ENCODE data around the gene ANKRD13D.
A peak's percentile ranks its signal among the peaks of the same experiment; 100 is the strongest.

ANKRD13D gene

GRCh38 chr11:67262731-67263675 lies 26.1 kb upstream of the ANKRD13D start:
- peak; percentile 38 for DNase-seq

DNA sequence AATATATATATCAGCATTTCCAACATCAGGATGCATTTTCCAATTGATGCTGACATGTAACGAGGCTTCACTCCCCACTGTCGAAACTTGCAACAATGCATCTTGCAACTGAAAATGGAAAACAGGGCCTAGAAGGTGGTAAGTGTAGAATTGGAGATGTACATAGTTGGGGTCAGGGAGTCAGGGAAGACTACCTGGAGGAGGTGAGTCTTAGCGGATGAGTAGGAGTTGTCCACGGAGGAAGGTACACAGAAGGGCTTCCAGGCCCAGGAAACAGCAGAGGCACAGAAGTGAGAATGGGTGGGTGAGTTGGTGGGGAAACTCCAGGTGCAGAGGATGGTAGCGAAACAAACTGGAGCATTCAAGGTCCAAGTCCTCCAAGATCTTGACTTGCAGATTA lies 24.8 kb upstream of the ANKRD13D start:
- no peak for DNase-seq

- no peak for DNase-seq
Measured at GRCh38 chr11:67264877-67265632, 24.0 kb upstream of the ANKRD13D start.

DNA sequence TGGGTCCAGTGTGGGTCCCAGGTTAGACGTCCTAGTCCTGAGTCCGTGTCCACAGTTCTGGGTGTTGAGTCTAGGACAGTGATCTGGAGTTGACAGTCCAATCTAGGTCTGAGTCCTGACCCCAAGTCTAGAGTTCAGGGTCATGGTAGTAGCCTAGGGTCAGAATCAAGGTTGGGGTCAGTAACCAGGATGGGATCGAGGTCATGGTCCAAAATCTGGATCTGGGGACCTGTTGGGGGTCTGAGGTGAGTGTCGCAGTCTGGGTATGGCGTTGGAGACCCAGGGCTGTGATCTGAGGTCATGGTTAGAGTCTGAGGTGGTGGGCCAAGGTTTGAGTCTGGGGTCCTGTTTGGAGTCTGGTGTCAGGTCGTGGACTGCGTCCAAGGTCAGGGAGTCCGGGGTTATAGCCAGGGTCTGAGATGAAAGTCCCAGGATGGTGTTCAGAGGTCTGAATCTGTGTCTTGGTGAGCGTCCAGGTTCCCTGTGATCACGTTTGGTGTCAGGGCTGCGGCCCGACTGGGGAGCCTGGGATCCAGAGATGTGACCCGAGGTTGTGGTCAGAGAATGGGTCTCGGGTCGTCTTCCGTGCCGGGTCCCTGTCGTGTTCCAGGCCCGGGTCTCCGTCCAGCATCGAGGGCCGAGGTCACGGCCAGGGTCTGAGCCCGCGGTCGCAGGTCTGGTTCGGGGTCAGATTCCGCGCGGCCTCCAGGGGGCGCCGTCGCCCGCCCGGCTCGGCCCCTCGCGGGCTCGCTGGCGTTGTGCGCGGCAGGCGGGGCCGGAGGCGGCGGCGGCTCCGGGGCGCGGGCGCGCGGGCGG lies 23.3 kb upstream of the ANKRD13D start:
- DNase-seq = peak; percentile 53

GRCh38 chr11:67266449-67267187 lies 22.5 kb upstream of the ANKRD13D start, which contains the start of gene GRK2:
TSS of gene GRK2 (plus strand) at chr11:67266473. CDS start at chr11:67266700, 227 bp downstream.
- DNase-seq = peak; percentile 41

GRCh38 chr11:67267188-67268080 lies 21.7 kb upstream of the ANKRD13D start:
- DNase-seq = no peak

DNA sequence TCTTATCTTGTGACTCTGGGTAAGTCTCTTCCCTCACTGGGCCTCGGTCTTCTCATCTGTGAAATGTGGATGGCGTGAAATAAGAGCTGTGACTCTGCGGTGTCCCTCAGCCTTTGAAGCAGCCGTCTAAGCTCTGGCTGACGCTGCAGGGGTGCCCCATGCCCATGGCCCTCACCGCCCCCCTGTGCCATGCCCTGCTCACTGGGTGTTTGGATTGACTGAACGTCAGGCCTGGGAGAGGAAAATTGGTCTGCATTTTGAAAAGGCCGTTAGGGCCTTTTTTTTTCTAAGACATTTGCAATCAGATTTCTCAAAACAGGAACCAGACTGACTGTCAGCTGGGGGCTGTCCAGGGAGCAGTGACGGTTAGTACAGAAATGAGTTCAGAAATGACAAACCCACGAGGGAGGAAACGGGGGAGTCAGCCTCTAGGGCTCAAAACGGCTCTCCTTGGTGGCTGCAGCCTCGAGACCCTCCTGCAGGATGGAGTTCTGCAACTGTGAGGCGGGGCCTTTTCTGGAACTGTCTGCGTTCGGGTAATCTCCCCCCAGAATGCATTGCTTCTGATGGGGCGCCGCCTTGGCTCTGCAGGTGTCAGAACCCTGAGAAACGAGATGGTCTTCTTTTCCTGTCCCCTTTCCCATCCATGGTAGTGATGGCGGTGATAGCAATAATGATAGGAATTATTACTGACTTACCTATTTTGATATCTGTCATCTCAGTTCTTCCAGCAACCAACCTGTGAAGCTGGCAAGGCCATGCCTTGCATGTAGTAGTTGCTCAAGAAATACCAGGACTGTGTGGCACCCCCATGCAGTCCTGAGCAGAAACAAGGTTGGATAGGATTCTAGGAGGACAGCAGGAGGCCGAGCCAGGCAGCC lies 20.8 kb upstream of the ANKRD13D start:
- no peak for DNase-seq

DNA sequence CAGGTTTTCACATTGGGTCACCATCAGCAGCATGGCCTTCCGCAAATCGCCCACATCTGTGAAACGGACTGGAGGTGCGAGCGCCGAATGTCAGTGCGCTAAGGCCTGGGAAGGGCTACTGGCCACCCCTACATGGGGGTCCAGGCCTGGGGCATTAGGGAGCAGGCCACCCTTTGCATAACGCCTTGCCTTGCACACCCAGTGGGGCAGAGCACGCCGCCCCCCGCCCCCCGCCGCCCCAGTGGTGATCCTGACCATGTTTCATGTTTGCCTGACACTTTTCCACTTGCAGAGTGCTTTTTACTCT lies 20.2 kb upstream of the ANKRD13D start:
- DNase-seq = no peak

GRCh38 chr11:67269401-67270255 lies 19.5 kb upstream of the ANKRD13D start:
- peak; percentile 34 for DNase-seq

GRCh38 chr11:67270256-67271204 lies 18.6 kb upstream of the ANKRD13D start:
- DNase-seq = no peak

DNA sequence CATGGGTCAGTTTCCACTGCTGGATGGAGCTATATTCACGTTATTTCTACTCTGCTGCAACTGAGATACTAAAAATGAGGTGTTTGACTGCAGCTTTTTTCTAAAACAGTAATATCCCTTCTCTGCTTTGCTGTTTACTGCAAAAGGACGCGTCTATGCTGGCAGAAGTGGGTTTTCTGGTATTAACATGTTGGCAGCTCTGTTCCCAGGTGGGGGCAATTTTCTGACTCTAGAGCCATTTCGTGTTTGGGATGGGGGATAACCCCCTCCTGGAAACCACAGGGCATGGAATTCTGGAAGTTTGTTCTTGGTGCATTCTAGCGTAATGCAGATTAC lies 17.9 kb upstream of the ANKRD13D start:
- no peak for DNase-seq

DNA sequence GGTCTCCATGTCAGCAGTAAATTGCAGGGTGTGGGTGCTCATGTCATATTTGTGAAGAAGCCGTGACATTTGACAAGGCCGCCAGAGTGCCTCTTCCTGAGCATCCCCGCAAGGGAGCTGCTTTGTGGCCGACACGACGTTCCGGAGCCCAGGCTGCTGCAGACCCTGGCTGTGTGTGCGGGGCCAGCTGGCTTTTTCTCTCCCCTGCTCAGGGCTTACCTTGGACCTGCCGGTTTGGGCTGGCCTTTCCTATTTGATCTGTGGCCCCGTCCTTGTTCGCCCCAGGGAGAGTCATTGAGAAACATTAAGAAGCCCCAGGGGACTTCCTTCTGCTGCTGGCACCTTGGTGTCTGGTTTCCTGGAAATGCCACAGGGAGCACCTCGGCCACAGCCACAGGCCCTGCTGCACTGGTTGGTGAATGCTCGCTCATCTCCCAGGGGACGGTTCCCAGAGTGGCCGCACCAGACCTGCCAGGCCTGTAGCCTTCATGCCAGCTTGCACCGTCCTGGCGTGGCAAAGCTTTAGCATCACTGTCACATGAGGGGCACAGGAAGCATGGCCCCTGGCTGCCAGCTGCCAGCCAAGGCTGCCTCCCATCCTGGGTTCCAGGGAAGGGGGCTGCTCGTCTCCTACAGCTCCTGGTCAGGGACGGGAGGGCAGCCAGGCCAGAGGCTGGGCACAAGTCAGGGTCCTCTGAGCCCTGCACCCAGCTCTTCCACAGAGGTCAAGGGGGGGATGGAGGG lies 17.4 kb upstream of the ANKRD13D start:
- no peak for DNase-seq

DNA sequence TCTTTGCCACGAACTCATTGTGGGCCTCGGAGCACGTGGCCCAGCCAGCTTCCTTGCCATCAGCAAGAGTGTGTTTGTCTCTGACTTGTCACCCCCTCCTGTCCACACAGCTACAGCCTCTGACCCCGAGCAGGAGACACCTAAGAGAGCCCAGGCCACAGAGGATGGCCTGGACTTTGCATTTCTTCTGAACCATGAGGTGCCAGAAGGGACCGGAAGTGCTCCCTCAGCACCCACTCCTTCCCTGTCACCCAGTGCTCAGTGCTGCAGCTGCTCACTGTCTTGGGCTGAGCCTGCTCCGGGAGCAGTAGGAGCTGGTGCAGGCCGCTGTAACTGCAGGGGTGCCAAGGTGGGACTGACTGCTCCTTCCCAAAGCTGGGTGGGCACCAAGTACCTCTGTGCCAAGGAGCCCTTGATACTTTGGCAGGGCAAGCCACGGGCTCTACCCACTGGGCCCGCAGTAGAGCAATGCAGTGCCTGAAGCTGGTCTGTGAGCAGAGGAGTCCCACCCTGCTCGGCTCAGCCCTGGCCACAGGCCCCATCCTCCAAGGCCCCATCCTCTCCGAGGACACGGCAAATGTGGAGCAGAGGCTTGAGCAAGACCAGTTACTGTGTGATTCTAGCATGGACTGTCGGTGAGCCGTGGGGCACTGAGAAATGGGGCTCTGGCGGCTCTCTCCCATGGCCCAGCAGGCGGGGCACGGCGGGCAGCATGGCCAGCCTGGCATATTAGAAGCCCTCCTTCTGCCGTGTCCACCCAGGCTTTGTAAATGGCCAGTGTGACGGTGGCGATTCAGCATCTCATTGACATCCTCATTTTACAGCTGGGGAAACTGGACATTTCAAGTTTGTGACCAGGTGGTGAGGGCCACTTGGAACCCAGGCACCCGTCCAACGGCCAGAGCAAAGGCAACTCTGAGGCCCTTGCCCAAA lies 16.5 kb upstream of the ANKRD13D start:
- DNase-seq = no peak

DNA sequence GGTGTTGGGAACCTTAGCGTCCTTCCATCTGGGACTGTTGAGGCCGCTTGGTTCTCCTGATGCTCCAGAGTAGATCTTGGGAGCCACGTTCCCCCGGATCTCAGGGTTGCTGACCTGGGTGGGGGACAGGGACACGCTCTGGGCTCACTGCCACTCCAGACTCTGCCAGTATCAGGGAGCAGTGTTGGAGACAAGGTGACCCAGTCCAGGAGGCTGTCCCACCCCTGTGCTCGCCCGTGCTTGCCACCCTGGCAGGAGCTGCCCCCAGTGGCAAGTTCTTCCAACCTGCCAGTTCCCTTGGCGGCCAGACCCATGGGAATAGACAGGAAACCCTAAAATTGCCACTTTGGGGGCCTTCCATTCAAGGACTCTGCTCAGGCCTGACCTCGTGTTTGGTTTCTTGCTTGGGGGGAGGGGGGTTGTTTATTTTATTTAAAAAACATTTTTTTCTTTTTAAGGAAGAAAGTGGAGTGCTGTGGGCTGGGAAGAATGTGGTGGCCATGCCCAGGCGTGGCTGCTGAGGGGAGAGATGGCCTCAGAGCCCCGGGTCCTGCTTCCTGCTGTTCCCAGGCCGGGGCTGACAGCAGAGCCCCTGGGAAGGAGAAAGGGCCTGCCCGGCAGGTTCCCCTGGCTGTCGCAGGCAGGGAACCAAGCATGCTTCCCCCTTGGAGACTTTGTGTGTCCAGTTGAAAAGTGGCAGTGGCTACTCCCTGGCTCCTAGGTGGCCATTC lies 15.7 kb upstream of the ANKRD13D start:
- no peak for DNase-seq

DNA sequence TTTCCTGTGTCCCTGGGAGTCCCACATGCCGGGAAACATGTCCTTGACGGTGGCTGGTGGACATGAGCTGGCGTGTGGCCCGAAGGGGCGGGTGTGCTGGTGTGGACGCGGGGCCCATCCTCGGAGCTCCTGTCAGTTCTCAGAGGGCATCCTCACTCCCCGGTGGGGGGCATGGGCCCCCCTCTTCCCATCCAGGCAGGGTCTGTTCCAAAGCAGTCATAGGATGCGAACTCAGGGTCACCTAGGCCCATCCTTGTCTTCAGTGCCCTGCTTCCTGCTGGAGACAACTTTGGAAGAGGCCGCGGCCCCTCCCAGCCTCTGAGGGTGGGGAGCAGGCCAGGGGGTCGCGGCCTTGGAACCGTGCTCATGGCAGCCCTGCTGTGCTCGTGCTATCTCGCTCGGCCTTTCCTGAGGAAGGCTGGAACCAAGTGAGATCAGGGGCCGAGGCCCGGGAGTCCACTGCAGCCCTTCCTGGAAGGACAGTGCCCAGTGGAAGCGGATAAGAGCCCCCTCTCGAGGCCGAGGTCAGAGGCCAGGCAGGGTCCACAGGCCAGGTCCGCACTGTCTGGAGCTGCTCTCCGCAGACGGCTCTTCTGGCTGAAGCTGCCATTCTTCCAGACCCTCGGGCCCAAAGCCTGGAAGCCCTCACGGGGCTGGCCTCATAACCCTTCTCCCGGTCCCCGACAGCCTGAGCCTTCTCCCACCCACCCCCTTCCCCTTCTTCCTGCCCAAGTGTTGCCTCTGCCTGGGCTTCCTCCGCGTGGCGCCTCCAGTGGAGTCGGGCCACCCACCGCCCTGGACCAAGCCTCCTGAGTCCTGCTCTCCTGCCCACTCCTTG lies 14.1 kb upstream of the ANKRD13D start:
- no peak for DNase-seq

All from NCI-H2171 (cell line).